Stimulated activated CD4-positive, alpha-beta T cell treated with anti-CD3 and anti-CD28 coated beads, Interleukin-4, amount 100 ng/mL, for 48 hours (primary cell): ENCODE data around the gene PMF1.
"Not testable (repeated sequence)": the region's sequence is repeated elsewhere in the genome, so short reads cannot be mapped to it uniquely, and the experiment has no call there.

Experiments used
- DNase-seq, 2 donors: peaks; one replicate each; pipeline ENCODE4 v3.0.0-alpha.2; 2020; ENCODE audit warnings: low read depth in 2 of 2

PMF1 gene, protein sequence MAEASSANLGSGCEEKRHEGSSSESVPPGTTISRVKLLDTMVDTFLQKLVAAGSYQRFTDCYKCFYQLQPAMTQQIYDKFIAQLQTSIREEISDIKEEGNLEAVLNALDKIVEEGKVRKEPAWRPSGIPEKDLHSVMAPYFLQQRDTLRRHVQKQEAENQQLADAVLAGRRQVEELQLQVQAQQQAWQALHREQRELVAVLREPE

GRCh38 chr1:156212833-156213643, at the start of gene PMF1:
PMF1 (plus strand) TSS chr1:156213007; CDS start chr1:156213016, 9 bp downstream.
- peak; percentile 95 to 97 for DNase-seq

DNA sequence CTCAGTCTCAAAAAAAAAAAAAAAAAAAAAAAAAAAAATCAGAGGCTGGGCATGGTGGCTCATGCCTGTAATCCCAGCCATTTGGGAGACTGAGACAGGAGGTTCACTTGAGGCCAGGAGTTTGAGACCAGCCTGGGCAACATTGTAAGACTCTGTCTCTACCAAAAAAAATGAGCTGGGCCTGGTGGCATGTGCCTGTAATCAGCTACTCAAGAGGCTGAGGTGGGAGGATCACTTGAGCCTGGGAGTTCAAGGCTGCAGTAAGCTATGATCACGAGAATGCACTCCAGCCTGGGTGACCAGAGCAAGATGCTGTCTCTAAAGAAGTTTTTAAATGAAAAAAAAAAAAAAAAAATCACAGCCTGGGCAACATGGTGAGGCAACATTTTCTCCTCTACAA, 49.1 kb upstream of the PMF1 start:
- no peak for DNase-seq

DNA sequence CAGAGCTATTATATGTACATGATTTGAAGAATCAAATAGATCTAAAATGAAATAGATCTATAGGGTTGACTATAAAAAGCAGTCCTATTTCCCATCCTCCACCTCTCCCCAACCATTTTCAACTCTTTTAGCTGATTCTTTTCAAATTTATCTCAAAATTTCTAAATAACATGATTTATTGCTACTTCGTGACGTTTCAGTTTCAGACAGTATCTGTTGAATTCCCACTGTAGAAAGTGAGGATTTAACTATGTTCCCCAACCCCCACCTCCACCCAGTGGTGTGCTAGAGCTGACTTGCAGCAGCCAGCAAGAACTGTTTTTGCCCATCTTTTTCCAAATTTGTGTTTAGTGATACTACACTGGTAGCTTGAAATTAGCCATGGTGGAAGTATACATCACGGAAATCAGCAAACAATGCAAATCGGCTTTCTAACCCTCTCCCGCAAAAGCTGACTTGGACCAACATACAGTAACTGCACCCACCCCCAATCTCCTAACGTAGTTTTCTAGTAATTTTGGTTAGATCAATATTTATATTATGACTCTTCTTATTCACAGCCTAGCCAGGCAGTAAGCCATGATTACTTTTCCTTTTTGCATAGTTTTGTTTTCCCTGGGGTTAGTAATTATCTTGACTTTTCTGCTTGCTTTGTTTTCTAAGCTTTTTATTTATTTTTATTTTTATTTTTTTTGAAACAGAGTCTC, 48.5 kb upstream of the PMF1 start:
- DNase-seq = no peak

GRCh38 chr1:156165083-156165482, 47.7 kb upstream of the PMF1 start:
- no peak for DNase-seq

DNA sequence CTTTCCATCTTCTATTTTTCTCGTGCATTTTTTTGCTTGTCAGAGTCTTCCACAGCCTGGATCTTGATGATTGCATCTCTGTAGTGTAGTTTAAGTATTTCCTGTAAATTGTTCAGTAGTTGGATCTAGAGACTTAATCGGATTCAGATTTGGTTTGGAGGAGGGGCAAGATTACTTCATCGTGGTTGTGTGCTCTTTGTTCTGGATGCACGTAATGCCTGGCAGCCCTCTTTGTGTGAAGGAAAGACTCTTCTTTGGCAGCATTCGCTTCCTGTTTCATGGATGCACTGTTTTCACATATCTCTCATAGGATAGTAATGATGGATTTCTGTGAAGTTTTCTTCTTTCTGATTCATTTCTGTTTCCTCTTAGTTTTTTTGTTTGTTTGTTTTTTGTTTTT, 45.3 kb upstream of the PMF1 start:
- no peak for DNase-seq

GRCh38 chr1:156172696-156173470, 39.9 kb upstream of the PMF1 start:
- no peak for DNase-seq

DNA sequence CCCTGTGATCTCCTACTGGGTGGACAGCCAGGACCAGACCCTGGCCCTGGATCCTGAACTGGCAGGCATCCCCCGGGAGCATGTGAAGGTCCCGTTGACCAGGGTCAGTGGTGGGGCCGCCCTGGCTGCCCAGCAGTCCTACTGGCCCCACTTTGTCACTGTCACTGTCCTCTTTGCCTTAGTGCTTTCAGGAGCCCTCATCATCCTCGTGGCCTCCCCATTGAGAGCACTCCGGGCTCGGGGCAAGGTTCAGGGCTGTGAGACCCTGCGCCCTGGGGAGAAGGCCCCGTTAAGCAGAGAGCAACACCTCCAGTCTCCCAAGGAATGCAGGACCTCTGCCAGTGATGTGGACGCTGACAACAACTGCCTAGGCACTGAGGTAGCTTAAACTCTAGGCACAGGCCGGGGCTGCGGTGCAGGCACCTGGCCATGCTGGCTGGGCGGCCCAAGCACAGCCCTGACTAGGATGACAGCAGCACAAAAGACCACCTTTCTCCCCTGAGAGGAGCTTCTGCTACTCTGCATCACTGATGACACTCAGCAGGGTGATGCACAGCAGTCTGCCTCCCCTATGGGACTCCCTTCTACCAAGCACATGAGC, 36.1 kb upstream of the PMF1 start:
- DNase-seq = no peak

GRCh38 chr1:156177919-156178654, 34.7 kb upstream of the PMF1 start:
- no peak for DNase-seq

DNA sequence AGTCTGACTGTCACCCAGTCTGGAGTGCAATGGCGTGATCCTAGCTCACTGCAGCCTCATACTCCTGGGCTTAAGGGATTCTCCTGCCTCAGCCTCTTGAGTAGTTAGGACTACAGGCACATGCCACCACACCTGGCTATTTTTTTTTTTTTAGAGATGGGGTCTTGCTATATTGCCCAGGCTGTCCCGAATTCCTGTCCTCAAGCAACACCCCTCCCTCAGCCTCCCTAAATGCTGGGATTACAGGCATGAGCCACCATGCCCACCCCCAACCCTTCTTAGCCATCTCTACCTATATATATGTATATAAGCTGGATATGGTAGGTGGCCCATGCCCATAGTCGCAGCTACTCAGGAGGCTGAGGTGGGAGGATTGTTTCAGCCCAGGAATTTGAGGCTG, 32.3 kb upstream of the PMF1 start:
- DNase-seq = no peak

DNA sequence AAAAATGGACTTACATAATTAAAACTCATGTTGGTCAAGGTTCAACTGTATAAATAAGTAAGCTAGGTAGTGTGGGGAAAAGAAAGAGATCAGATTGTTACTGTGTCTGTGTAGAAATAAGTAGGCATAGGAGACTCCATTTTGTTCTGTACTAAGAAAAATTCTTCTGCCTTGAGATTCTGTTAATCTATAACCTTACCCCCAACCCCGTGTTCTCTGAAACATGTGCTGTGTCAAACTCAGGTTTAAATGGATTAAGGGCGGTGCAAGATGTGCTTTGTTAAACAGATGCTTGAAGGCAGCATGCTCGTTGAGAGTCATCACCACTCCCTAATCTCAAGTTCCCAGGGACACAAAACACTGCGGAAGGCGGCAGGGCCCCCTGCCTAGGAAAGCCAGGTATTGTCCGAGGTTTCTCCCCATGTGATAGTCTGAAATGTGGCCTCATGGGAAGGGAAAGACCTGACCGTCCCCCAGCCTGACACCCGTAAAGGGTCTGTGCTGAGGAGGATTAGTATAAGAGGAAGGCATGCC, 31.3 kb upstream of the PMF1 start:
- DNase-seq = not testable (repeated sequence)

- not testable (repeated sequence) for DNase-seq
These were observed 30.6 kb upstream of the PMF1 start for GRCh38 chr1:156182010-156182779.

DNA sequence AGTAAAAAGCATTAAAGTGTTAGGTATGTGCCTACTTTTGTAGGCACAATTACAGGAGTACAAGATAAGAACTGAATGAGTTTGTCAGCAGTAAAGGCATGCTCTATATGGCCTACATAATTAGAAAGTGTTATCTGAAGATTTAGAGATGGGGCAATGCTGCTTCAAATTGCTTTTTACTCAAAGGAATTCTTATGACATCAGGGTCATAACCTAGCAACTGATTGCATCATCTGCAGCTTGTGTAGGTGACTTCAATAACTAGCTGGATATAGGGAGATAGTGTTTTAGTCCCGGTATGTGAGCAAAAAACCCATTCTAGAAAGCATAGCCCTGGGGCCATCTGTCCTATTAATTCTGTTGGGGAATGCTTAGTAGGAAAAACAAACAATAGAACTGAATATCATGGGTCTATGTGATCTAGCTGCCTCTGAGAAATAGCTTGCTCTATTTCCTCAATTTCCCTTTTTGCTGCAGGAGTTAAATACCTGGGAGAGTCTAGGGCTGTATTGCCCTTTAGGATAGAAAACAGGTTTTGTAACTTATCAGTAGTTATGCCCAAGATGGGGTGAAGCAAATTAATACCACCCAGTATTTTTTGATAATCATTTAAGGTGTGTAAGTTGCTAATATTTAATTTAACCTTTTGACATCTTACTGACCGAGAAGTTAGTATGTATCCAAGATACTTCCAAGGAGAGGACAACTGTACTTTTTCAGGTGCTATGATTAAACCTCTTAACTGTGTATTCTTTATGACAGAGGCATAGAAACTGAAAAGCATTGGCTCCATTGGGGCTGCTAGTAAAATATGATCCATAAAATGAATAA, 26.2 kb upstream of the PMF1 start:
- not testable (repeated sequence) for DNase-seq

- DNase-seq = not testable (repeated sequence)
These were observed 22.5 kb upstream of the PMF1 start for GRCh38 chr1:156190265-156190664.

GRCh38 chr1:156191292-156191964, 21.4 kb upstream of the PMF1 start:
- no peak for DNase-seq

- DNase-seq = no peak
These were observed 19.7 kb upstream of the PMF1 start for GRCh38 chr1:156193208-156193487.

DNA sequence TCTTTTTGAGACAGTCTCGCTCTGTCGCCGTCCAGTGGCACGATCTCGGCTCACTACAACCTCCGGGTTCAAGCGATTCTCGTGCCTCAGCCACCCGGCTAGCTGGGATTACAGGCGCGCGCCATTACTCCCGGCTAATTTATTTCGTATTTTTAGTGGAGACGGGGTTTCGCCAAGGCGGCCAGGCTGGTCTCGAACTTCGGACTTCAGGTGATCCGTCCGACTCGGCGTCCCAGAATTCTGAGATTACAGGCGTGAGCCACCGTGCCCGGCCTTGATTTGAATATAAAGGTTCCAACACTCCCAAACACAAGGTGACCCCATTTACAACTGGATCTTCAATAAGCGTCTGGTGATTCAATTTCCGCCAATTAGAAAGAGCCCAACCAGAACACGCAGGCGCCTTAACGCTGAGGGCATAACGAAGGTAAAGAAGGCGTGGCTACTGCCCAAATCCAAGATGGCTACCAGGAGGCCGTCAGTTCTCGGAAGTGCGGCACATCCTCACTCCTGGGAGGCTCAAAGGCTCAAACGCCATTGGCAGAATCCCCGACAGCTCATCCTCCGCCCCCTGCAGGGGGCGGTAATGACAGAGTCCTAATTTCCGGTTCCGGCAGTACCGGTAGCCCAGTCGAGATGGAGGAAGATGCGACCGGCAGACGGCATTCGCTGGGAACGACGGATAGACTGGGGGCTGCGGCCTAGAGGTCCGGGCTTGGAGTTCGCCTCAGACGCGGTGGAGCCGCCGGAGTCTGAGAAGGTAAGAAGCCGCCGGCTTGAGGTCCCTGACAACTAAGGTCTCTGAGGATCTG, 19.1 kb upstream of the PMF1 start, which contains the start of gene SLC25A44:
SLC25A44 (plus strand) TSS at position 617 of the 812 bp plus-strand sequence. CDS start 5,744 bp downstream, outside the sequence.
- peak; percentile 89 to 93 for DNase-seq

DNA sequence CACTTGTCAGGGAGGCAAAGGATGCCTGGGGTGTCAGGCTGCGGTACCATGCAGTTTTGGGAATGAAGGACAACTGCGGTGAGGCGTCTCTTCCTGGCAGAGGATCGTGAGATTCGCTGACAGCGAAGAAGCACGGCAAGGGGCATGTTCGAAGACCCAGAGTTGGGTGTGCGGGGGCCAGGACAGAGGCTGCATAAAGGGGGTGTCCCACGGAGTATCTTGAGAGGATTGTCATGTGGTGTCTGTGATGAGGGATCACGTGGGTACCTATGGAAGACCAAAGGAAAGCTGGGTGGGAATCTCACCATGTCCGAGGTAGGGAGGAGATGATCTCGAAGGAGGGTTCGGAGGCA, 18.5 kb upstream of the PMF1 start:
- no peak for DNase-seq

GRCh38 chr1:156195853-156196252, 17.0 kb upstream of the PMF1 start:
- DNase-seq = no peak
